Panc1 (cell line): ENCODE data around the gene ZNF593OS.

Experiments
- POLR2AphosphoS5 ChIP-seq: IDR thresholded peaks from 2 replicates; pipeline ENCODE4 v1.6.1; 2012; ENCODE audit warnings: mild to moderate bottlenecking, low read depth, low read length, moderate library complexity
- TCF7L2 ChIP-seq: IDR thresholded peaks from 2 replicates; pipeline ENCODE4 v1.6.1; 2011; ENCODE audit warnings: mild to moderate bottlenecking, low read depth, low read length, inconsistent platforms
- TF ChIP-seq, protein P1 (sequence below): fragments of 450-650 bp; IDR thresholded peaks from 2 replicates; pipeline ENCODE4 v1.5.1; 2017; ENCODE audit warnings: mild to moderate bottlenecking

DNA sequence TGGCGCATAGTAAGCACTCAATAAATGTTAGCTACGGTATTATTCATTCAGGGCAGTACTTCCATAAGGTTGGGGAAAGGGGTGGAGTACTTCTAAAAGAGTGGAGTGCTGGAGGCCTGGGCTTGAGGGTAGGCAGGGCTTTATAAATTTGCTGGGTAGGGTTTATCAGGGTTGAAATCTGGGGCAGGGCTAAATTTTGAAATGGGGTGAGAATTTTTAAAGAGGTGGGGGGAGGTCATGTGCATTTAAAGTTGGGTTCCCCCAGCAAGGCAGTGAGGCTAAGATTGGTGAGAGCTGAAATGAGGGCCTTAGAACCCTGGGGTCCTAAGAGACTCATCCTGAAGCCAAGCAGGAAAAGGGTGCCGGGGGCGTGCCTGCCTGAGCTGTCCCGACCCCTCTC lies 28.8 kb upstream of the ZNF593OS start:
- no peak for TF ChIP-seq TCF7L2
- TF ChIP-seq, protein P1, sequence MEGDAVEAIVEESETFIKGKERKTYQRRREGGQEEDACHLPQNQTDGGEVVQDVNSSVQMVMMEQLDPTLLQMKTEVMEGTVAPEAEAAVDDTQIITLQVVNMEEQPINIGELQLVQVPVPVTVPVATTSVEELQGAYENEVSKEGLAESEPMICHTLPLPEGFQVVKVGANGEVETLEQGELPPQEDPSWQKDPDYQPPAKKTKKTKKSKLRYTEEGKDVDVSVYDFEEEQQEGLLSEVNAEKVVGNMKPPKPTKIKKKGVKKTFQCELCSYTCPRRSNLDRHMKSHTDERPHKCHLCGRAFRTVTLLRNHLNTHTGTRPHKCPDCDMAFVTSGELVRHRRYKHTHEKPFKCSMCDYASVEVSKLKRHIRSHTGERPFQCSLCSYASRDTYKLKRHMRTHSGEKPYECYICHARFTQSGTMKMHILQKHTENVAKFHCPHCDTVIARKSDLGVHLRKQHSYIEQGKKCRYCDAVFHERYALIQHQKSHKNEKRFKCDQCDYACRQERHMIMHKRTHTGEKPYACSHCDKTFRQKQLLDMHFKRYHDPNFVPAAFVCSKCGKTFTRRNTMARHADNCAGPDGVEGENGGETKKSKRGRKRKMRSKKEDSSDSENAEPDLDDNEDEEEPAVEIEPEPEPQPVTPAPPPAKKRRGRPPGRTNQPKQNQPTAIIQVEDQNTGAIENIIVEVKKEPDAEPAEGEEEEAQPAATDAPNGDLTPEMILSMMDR: no peak
- no peak for TF ChIP-seq POLR2AphosphoS5
